CD4-positive, alpha-beta T cell (primary cell): ENCODE data around the gene SEPTIN3. TPM values are rescaled to one million over a fixed set of nuclear protein-coding genes. Genes with fewer than 3 reads are reported as not detected.
A peak's percentile ranks its signal among the peaks of the same experiment; 100 is the strongest.

Source experiments
- ATAC-seq: fragments of 200-7000 bp; cut with Tn5 transposase; one replicate; pipeline ENCODE4 v1.10.0; 2022; ENCODE audit warnings: mild to moderate bottlenecking; ENCODE audit not compliant: poor library complexity
- CTCF ChIA-PET: fragments of 350-600 bp; sonication (Branson Sonifier 250); formaldehyde crosslinking; loops from one replicate; lab custom pipeline; 2021; ENCODE audit warnings: antibody characterized with exemption, inconsistent platforms; lab: Charles Lee
- POLR2A ChIA-PET: fragments of 350-600 bp; sonication (Branson Sonifier 250); formaldehyde crosslinking; loops from one replicate; lab custom pipeline; 2021; ENCODE audit warnings: antibody characterized with exemption, inconsistent platforms; lab: Charles Lee
- DNase-seq, 14 experiments: peaks; one replicate each; pipeline ENCODE4 v3.0.0-alpha.2; 2013 to 2020; ENCODE audit warnings: mixed read lengths in 2 of 14
- H3K27ac ChIP-seq, 2 donors: one replicate each; pipeline versions ENCODE4 v1.5.1 to v1.7.0; 2013; ENCODE audit warnings: low read length in 2 of 2, low read depth in 1 of 2, mild to moderate bottlenecking in 1 of 2
- H3K27me3 ChIP-seq, 2 experiments: 1 replicate in 1 of 2; 2 replicates in 1 of 2; pipeline versions ENCODE4 v1.6.1 to v1.7.0; 2013; ENCODE audit warnings: low read length in 2 of 2, control low read depth in 1 of 2, mild to moderate bottlenecking in 1 of 2, moderate library complexity in 1 of 2; ENCODE audit not compliant: insufficient read depth in 2 of 2, control insufficient read depth in 1 of 2
- H3K36me3 ChIP-seq: one replicate; pipeline ENCODE4 v1.6.1; 2013; ENCODE audit warnings: low read length, control low read depth; ENCODE audit not compliant: insufficient read depth
- H3K4me1 ChIP-seq: one replicate; pipeline ENCODE4 v1.6.1; 2013; ENCODE audit warnings: low read length, control low read depth; ENCODE audit not compliant: insufficient read depth
- H3K4me3 ChIP-seq: one replicate; pipeline ENCODE4 v1.5.1; 2013; ENCODE audit warnings: mild to moderate bottlenecking, low read length, moderate library complexity
- H3K9me3 ChIP-seq, 2 experiments: 1 replicate in 1 of 2; 2 replicates in 1 of 2; pipeline versions ENCODE4 v1.6.1 to v1.7.0; 2013; ENCODE audit warnings: low read length in 2 of 2, mild to moderate bottlenecking in 2 of 2, control low read depth in 1 of 2, moderate library complexity in 1 of 2; ENCODE audit not compliant: control insufficient read depth in 1 of 2, insufficient read depth in 1 of 2
- H3K27ac Mint-ChIP-seq: one replicate; pipeline ENCODE4 v1.8.0; 2020; ENCODE audit warnings: mixed read lengths
- H3K27me3 Mint-ChIP-seq: one replicate; pipeline ENCODE4 v1.8.0; 2021; ENCODE audit warnings: mixed read lengths
- H3K36me3 Mint-ChIP-seq: one replicate; pipeline ENCODE4 v1.8.0; 2021; ENCODE audit warnings: low read depth, mixed read lengths
- H3K4me1 Mint-ChIP-seq: one replicate; pipeline ENCODE4 v1.8.0; 2021; ENCODE audit warnings: low read depth, mixed read lengths
- H3K4me3 Mint-ChIP-seq: one replicate; pipeline ENCODE4 v1.8.0; 2020; ENCODE audit warnings: mild to moderate bottlenecking, mixed read lengths
- H3K9me3 Mint-ChIP-seq: one replicate; pipeline ENCODE4 v1.8.0; 2020; ENCODE audit warnings: mixed read lengths
- CTCF ChIP-seq: fragments of 200-600 bp; IDR thresholded peaks from one replicate; pipeline ENCODE4 v1.8.0; 2022; ENCODE audit warnings: antibody characterized with exemption, mild to moderate bottlenecking
- intact Hi-C, 2 experiments: fragments of 100-400 bp; cut with DNase I in 1 of 2; cut with micrococcal nuclease in 1 of 2; formaldehyde crosslinking; loops; one replicate each; pipeline versions ENCODE4 v1.15.1 to v1.9.0; 2023 to 2025; cut with DNase I, micrococcal nuclease
- total RNA-seq, 174 experiments: library from RNA in 2 of 174; stranded (reverse) in 2 of 174; gene quantifications; one replicate each; pipeline ENCODE4 v1.2.3 and lab custom pipeline; 2021 to 2026

Gene SEPTIN3
- total RNA-seq, 2 experiments from 2014 or later = 0.20 to 0.22 TPM

- no peaks in the 10 kb centered on the region for H3K9me3 ChIP-seq
- intact Hi-C loops = no loop called here
- DNase-seq (no peak), ATAC-seq (no peak)
- H3K4me3 ChIP-seq = no peak within 1 kb of the TSS
- H3K27ac ChIP-seq = no peak within 1 kb of the TSS
- H3K4me1 ChIP-seq = peaks cover 9% of the 10 kb centered on the region
- ChIA-PET CTCF (interaction anchor here (0.6 kb wide), 1 partner anchor 73 kb away, joined by 3 read pairs; no protein-coding TSS in a partner anchor), POLR2A (no interaction called here)
- no peaks in the 10 kb centered on the region for H3K36me3 Mint-ChIP-seq
- no peaks in the 10 kb centered on the region for H3K27me3 ChIP-seq
- no peak for TF ChIP-seq CTCF
- H3K27ac Mint-ChIP-seq = no peak within 1 kb of the TSS
- H3K9me3 Mint-ChIP-seq = no peaks in the 10 kb centered on the region
- H3K4me3 Mint-ChIP-seq = no peak within 1 kb of the TSS
- no peaks in the 10 kb centered on the region for H3K36me3 ChIP-seq
- H3K4me1 Mint-ChIP-seq = peaks cover 3% of the 10 kb centered on the region
- no peaks in the 10 kb centered on the region for H3K27me3 Mint-ChIP-seq
These were observed 17.3 kb upstream of the SEPTIN3 start, which contains the start of gene SMIM45 for GRCh38 chr22:41951898-41952474. Gene SMIM45 (plus strand): TSS chr22:41952150.

DNA sequence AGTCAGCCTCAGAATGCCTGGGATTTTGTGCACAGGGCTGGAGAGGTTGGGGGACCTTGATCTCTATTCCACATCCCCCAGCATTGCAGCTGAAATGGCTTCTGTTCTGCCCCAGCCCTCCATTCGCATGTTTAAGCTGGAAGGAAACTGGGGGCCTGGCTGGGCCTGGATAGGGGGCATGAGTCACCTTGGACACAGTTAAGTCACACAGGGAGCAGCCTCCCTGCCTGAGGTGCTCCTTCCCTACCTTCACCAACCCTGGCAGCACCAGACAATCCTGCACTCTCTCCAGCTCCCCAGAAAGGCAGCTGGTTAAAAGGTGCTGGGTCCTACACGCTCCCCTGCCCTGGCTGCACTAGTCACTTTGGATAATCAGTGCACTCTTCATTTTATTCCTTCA lies 16.5 kb upstream of the SEPTIN3 start:
- peaks cover 4% of the 10 kb centered on the region for H3K4me1 Mint-ChIP-seq
- POLR2A ChIA-PET = no interaction called here
- H3K9me3 ChIP-seq = no peaks in the 10 kb centered on the region
- no peak for TF ChIP-seq CTCF
- H3K4me3 Mint-ChIP-seq = no peak overlapping the region
- no peaks in the 10 kb centered on the region for H3K27me3 Mint-ChIP-seq
- H3K36me3 Mint-ChIP-seq = no peaks in the 10 kb centered on the region
- H3K4me3 ChIP-seq = no peak overlapping the region
- peaks cover 8% of the 10 kb centered on the region for H3K4me1 ChIP-seq
- CTCF ChIA-PET = interaction anchor here (1.6 kb wide), 1 partner anchor 12 kb away, joined by 3 read pairs; no protein-coding TSS in a partner anchor
- H3K27ac Mint-ChIP-seq = no peak overlapping the region
- intact Hi-C loops = no loop called here
- DNase-seq (no peak), ATAC-seq (no peak)
- no peaks in the 10 kb centered on the region for H3K27me3 ChIP-seq
- H3K36me3 ChIP-seq = no peaks in the 10 kb centered on the region
- H3K27ac ChIP-seq = no peak overlapping the region
- no peaks in the 10 kb centered on the region for H3K9me3 Mint-ChIP-seq

DNA sequence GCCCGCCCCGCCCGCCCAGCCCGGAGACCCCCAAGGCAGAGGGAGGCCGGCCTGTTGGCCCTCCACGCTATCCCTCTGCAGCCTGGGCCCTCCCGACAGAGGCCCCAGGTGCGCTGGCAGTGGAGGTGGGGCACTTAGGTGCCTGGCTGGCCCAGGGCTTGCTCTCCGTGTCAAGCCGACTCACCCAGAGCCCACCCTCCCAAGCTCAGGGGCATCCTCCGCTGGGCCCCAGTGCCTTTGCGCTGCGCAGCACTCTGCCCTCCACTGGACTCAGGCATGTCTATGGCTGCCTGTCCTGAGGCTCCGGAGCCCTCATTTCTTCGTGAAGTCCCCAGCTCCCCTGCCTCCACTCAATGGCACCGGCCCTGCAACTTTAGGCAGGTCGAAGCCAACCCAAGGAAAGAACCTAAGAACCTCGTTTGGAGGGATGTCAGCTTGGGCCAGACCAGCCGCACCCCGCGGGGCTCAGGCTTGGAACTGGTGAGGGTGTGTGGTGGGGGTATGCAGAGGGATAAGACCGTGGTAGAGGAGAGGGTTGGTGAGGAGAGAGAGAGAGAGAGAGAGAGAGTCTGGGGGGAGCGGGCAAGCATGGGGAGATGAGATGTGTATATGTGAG lies 11.2 kb upstream of the SEPTIN3 start:
- Histone ChIP-seq H3K4me1 (peaks cover 14% of the 10 kb centered on the region), H3K36me3 (no peaks in the 10 kb centered on the region), H3K9me3 (no peaks in the 10 kb centered on the region), H3K4me3 (no peak overlapping the region), H3K27ac (no peak overlapping the region), H3K27me3 (no peaks in the 10 kb centered on the region)
- intact Hi-C loops = loop anchor here in 1 of 2 experiments (1.0 to 5.0 kb wide), 3 partner anchors 136 to 479 kb away; partner anchors contain the start of gene MEI1
- no peaks in the 10 kb centered on the region for H3K9me3 Mint-ChIP-seq
- peak; percentile 39 for ATAC-seq
- no peak overlapping the region for H3K4me3 Mint-ChIP-seq
- peak; percentile 60 for TF ChIP-seq CTCF
- DNase-seq = no peak
- no peaks in the 10 kb centered on the region for H3K27me3 Mint-ChIP-seq
- no peak overlapping the region for H3K27ac Mint-ChIP-seq
- ChIA-PET POLR2A (no interaction called here), CTCF (interaction anchor here (0.6 to 2.0 kb wide), 4 partner anchors 17 to 162 kb away, joined by 3 to 6 read pairs (median 4); partner anchors contain the start of gene TNFRSF13C)
- no peaks in the 10 kb centered on the region for H3K36me3 Mint-ChIP-seq
- peaks cover 4% of the 10 kb centered on the region for H3K4me1 Mint-ChIP-seq
